ENCODE data around the gene KMO.

The KMO gene

GRCh38 chr1:241520080-241520465 lies 12.1 kb upstream of the KMO start:
- in situ Hi-C loops (cut with MboI; ENCODE audit: low pct_unique_long_range_greater_than_20kb, low sequenced_read_pairs, unreplicated experiment): no loop called here
- no peak for TF ChIP-seq CTCF (IDR thresholded peaks at IDR 0.05; ENCODE audit: extremely low read depth, insufficient read depth, missing control alignments)
- DNase-seq (ENCODE audit: low spot score): no peak

- no peak for DNase-seq (ENCODE audit: low spot score)
- TF ChIP-seq CTCF (IDR thresholded peaks at IDR 0.05; ENCODE audit: extremely low read depth, insufficient read depth, missing control alignments): no peak
- in situ Hi-C loops (cut with MboI; ENCODE audit: low pct_unique_long_range_greater_than_20kb, low sequenced_read_pairs, unreplicated experiment): no loop called here
Measured at GRCh38 chr1:241521718-241522117, 10.5 kb upstream of the KMO start.

- no peak for DNase-seq (ENCODE audit: low spot score)
- TF ChIP-seq CTCF (IDR thresholded peaks at IDR 0.05; ENCODE audit: extremely low read depth, insufficient read depth, missing control alignments): no peak
Measured at GRCh38 chr1:241525026-241525425, 7.2 kb upstream of the KMO start.

DNA sequence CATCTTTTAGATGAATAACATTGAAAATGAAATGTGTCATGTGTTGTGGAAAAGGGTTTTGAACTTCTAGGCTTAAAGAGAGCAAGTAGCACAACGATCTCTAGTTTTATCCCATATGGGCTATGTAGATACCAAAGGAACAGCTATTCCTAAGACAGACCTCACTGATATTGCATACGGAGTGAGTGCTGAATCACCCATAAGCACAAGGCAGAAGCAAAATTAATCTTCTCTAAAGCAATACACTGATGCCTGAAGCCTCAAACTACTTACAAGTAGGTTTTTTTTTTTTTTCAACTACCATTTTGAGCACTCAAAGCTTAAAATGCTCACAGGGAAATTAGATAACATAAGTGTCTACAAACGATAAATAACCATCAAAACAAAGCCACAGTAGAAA lies 5.0 kb upstream of the KMO start:
- in situ Hi-C loops (cut with MboI; ENCODE audit: low pct_unique_long_range_greater_than_20kb, low sequenced_read_pairs, unreplicated experiment): loop anchor here (25.0 kb wide), 1 partner anchor 460 kb away; the partner anchor contains the start of gene MAP1LC3C
- DNase-seq (ENCODE audit: low spot score): no peak
- no peak for TF ChIP-seq CTCF (IDR thresholded peaks at IDR 0.05; ENCODE audit: extremely low read depth, insufficient read depth, missing control alignments)

More at GRCh38 chr1:241525026-241525425, 7.2 kb upstream of the KMO start:
- in situ Hi-C loops (cut with MboI; ENCODE audit: low pct_unique_long_range_greater_than_20kb, low sequenced_read_pairs, unreplicated experiment): loop anchor here (25.0 kb wide), 1 partner anchor 462 kb away; the partner anchor contains the start of gene MAP1LC3C

- peak; percentile 44 for TF ChIP-seq CTCF (IDR thresholded peaks at IDR 0.05; ENCODE audit: extremely low read depth, insufficient read depth, missing control alignments)
- DNase-seq (ENCODE audit: low spot score): no peak
- in situ Hi-C loops (cut with MboI; ENCODE audit: low pct_unique_long_range_greater_than_20kb, low sequenced_read_pairs, unreplicated experiment): loop anchor here (10.0 to 25.0 kb wide), 2 partner anchors 303 to 456 kb away; partner anchors contain the start of gene MAP1LC3C
Measured at GRCh38 chr1:241531195-241532161, 700 bp upstream of the KMO start.

GRCh38 chr1:241532864-241533263 lies 686 bp downstream of the KMO start:
- in situ Hi-C loops (cut with MboI; ENCODE audit: low pct_unique_long_range_greater_than_20kb, low sequenced_read_pairs, unreplicated experiment): loop anchor here (10.0 to 25.0 kb wide), 2 partner anchors 302 to 454 kb away; partner anchors contain the start of gene MAP1LC3C
- no peak for TF ChIP-seq CTCF (IDR thresholded peaks at IDR 0.05; ENCODE audit: extremely low read depth, insufficient read depth, missing control alignments)
- DNase-seq (ENCODE audit: low spot score): no peak

All from GM13977 (cell line).